Endothelial cell of umbilical vein (primary cell): ENCODE data around the gene C6orf132. TPM values are rescaled to one million over a fixed set of nuclear protein-coding genes. Genes with fewer than 3 reads are reported as not detected.
"Not testable (repeated sequence)": the region's sequence is repeated elsewhere in the genome, so short reads cannot be mapped to it uniquely, and the experiment has no call there.

Experiments used
- BruUV-seq: library from RNA; stranded (reverse); fragments of 400-500 nt; replicated peaks from 2 replicates; lab custom pipeline; 2021; lab: Mats Ljungman, UMichigan
- CTCF ChIA-PET: fragments of 300-600, 350-600 bp; sonication (Branson Sonifier 250); formaldehyde crosslinking; loops from one replicate; lab custom pipeline; 2021; ENCODE audit warnings: antibody characterized with exemption, inconsistent platforms; lab: Charles Lee
- POLR2A ChIA-PET: fragments of 300-600, 350-600 bp; sonication (Branson Sonifier 250); formaldehyde crosslinking; loops from one replicate; lab custom pipeline; 2021; ENCODE audit warnings: antibody characterized with exemption, inconsistent platforms; lab: Charles Lee
- DNase-seq: peaks from one replicate; pipeline ENCODE4 v3.0.0-alpha.2; 2011; ENCODE audit warnings: low read depth, low spot score
- FAIRE-seq: peaks from 2 replicates; lab custom pipeline; 2011; peaks lifted over from hg19 to GRCh38; lab: Jason Lieb, UNC
- H2AFZ ChIP-seq: 2 replicates; pipeline ENCODE4 v1.6.0; 2012; ENCODE audit warnings: low read depth, low read length, control low read depth, inconsistent platforms
- H3K27ac ChIP-seq: 2 replicates; pipeline ENCODE4 v1.5.1; 2011; ENCODE audit warnings: low read depth, mild to moderate bottlenecking, control low read depth, low read length, moderate library complexity; ENCODE audit not compliant: insufficient read depth
- H3K27me3 ChIP-seq, 2 experiments: 2 replicates each; pipeline versions ENCODE4 v1.6.0 to v1.6.1; 2011; ENCODE audit warnings: low read length in 2 of 2, mixed read lengths in 1 of 2; ENCODE audit not compliant: control insufficient read depth in 2 of 2, insufficient read depth in 2 of 2
- H3K36me3 ChIP-seq, 2 experiments: 2 replicates in 1 of 2; 3 replicates in 1 of 2; pipeline ENCODE4 v1.5.1; 2011; ENCODE audit warnings: low read length in 2 of 2, mild to moderate bottlenecking in 1 of 2, moderate library complexity in 1 of 2; ENCODE audit not compliant: control insufficient read depth in 2 of 2, insufficient read depth in 2 of 2; ENCODE audit errors: extremely low read depth in 1 of 2
- H3K4me1 ChIP-seq: 3 replicates; pipeline ENCODE4 v1.5.1; 2011; ENCODE audit warnings: mild to moderate bottlenecking, low read length; ENCODE audit not compliant: control insufficient read depth, insufficient read depth; ENCODE audit errors: extremely low read depth
- H3K4me2 ChIP-seq: 2 replicates; pipeline ENCODE4 v1.6.1; 2011; ENCODE audit warnings: low read length, control low read depth, mixed read lengths; ENCODE audit not compliant: insufficient read depth
- H3K4me3 ChIP-seq, 3 experiments: fragments of 200-600 bp in 1 of 3; sonication (generic), shearing (Covaris generic) in 1 of 3; replicated peaks in 1 of 3; 2 replicates each; pipeline ENCODE4 v1.5.1; 2011 to 2016; ENCODE audit warnings: control low read depth in 3 of 3, low read length in 3 of 3, mild to moderate bottlenecking in 2 of 3, inconsistent platforms in 1 of 3, low read depth in 1 of 3, moderate library complexity in 1 of 3; ENCODE audit not compliant: insufficient read depth in 1 of 3
- H3K79me2 ChIP-seq: 2 replicates; pipeline ENCODE4 v1.6.0; 2012; ENCODE audit warnings: low read length, inconsistent platforms; ENCODE audit not compliant: control insufficient read depth, insufficient read depth
- H3K9ac ChIP-seq: replicated peaks from 2 replicates; pipeline ENCODE3; 2011; ENCODE audit warnings: low read length, control low read depth; ENCODE audit not compliant: insufficient read depth; ENCODE audit errors: extremely low read depth
- H3K9me1 ChIP-seq: replicated peaks from 3 replicates; pipeline ENCODE4 v1.6.0; 2011; ENCODE audit warnings: mild to moderate bottlenecking, low read length; ENCODE audit not compliant: control insufficient read depth, insufficient read depth; ENCODE audit errors: extremely low read depth
- H3K9me3 ChIP-seq: replicated peaks from 2 replicates; pipeline ENCODE4 v1.5.1; 2012; ENCODE audit warnings: low read length, inconsistent platforms; ENCODE audit not compliant: control insufficient read depth, insufficient read depth
- H4K20me1 ChIP-seq: replicated peaks from 2 replicates; pipeline ENCODE3; 2011; ENCODE audit warnings: mild to moderate bottlenecking, low read length; ENCODE audit not compliant: control insufficient read depth, insufficient read depth; ENCODE audit errors: extremely low read depth
- EZH2 ChIP-seq: IDR thresholded peaks from 2 replicates; pipeline ENCODE4 v1.6.1; 2012; ENCODE audit warnings: borderline replicate concordance, low read depth, mild to moderate bottlenecking, moderate library complexity, low read length, inconsistent platforms; ENCODE audit not compliant: severe bottlenecking
- FOS ChIP-seq: IDR thresholded peaks from 2 replicates; pipeline ENCODE4 v1.6.1; 2011; ENCODE audit warnings: mild to moderate bottlenecking, low read length, moderate library complexity, borderline replicate concordance; ENCODE audit not compliant: insufficient read depth
- GATA2 ChIP-seq: IDR thresholded peaks from 2 replicates; pipeline ENCODE4 v1.7.0; 2011; ENCODE audit warnings: low read depth, mild to moderate bottlenecking, moderate library complexity, mixed read lengths, low read length; ENCODE audit not compliant: insufficient read length, insufficient read depth
- dilution Hi-C: fragments of 300-500 bp; cut with MboI; formaldehyde crosslinking; loops from one replicate; pipeline ENCODE4 v1.15.0; 2019; ENCODE audit warnings: low sequenced_read_pairs; ENCODE audit not compliant: extremely low pct_ligation_motif_present
- intact Hi-C: fragments of 100-400 bp; cut with micrococcal nuclease; formaldehyde crosslinking; loops from one replicate; pipeline ENCODE4 v1.10.0; 2022
- polyA plus RNA-seq, 4 experiments: library from polyadenylated mRNA; depleted of rRNA in 3 of 4; stranded (reverse) in 3 of 4; unstranded in 1 of 4; fragments of >200 nt; gene quantifications; 2 replicates each; pipeline versions ENCODE4 v1.2.1 to v1.2.3, GENCODE V29; 2011 to 2012; ENCODE audit warnings: missing spikeins in 1 of 4
- total RNA-seq: library from RNA; stranded (reverse); gene quantifications from 2 replicates; pipeline ENCODE4 v1.2.3, GENCODE V29; 2021
- TF ChIP-seq, protein P1 (sequence below): IDR thresholded peaks from 2 replicates; pipeline ENCODE4 v1.6.1; 2011; ENCODE audit not compliant: insufficient read depth, insufficient read length

C6orf132 gene
- total and polyA plus RNA-seq, 2 donors (not counting 3 experiments of a cell fraction or from before 2014, with no cell fraction given) = 0.15 to 0.71 TPM

- H3K4me2 ChIP-seq, H3K4me3 ChIP-seq, intact Hi-C loops, H3K9ac ChIP-seq, H3K27me3 ChIP-seq, H3K27ac ChIP-seq, H3K9me1 ChIP-seq, POLR2A ChIA-PET, H3K4me1 ChIP-seq, H3K79me2 ChIP-seq, H3K36me3 ChIP-seq, H2AFZ ChIP-seq, DNase-seq, BruUV-seq, H4K20me1 ChIP-seq, H3K9me3 ChIP-seq, dilution Hi-C loops: not testable (repeated sequence)
- CTCF ChIA-PET = interaction anchor here (1.0 kb wide), 1 partner anchor 49 kb away, joined by 3 read pairs; no protein-coding TSS in a partner anchor
- FAIRE-seq = peak; percentile 8
Observed at GRCh38 chr6:42152528-42153213, 10.3 kb upstream of the C6orf132 start.

DNA sequence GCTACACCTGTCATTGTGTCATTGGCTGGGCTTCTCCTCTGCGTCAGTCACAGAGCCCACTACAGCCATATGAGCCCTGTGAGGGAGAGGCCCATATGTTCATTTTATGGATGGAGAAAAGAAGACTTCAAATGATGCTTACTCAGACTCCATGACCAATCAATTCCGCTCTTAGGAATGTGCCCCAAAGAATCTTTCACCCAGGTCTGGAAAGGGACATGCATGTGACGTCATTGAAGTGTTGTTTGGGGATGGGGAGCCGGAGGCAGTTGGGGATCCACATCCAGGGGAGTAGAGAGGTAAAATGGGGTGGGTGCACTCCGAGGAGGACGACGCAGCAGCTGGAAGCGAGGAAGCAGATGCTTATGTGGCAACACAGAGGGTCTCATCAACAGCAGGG lies 9.6 kb upstream of the C6orf132 start:
- Histone ChIP-seq H3K4me1 (no peaks in the 10 kb centered on the region), H3K4me2 (no peak overlapping the region), H2AFZ (no peak overlapping the region), H3K9ac (no peak overlapping the region), H3K9me1 (no peaks in the 10 kb centered on the region), H3K4me3 (no peak overlapping the region), H4K20me1 (no peaks in the 10 kb centered on the region), H3K9me3 (no peaks in the 10 kb centered on the region), H3K79me2 (no peaks in the 10 kb centered on the region), H3K27me3 (peaks cover 0 to 8% of the 10 kb centered on the region in 2 experiments), H3K27ac (no peak overlapping the region), H3K36me3 (no peaks in the 10 kb centered on the region)
- intact Hi-C loops (no loop called here), dilution Hi-C loops (no loop called here)
- BruUV-seq = no TSS peak
- ChIA-PET CTCF (interaction anchor here (0.8 to 1.0 kb wide), 2 partner anchors 15 to 395 kb away, joined by 3 read pairs; no protein-coding TSS in a partner anchor), POLR2A (no interaction called here)
- FAIRE-seq (no peak), DNase-seq (no peak)
- TF ChIP-seq EZH2 (no peak), FOS (no peak), GATA2 (no peak)
- TF ChIP-seq, protein P1, sequence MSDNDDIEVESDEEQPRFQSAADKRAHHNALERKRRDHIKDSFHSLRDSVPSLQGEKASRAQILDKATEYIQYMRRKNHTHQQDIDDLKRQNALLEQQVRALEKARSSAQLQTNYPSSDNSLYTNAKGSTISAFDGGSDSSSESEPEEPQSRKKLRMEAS = no peak
